Keratinocyte (primary cell): ENCODE measurements around the gene VWA5A. TPM values are rescaled to one million over a fixed set of nuclear protein-coding genes. Genes with fewer than 3 reads are reported as not detected.

ENCODE experiments used
- DNase-seq: peaks from one replicate; pipeline ENCODE4 v3.0.0-alpha.2; 2011; ENCODE audit warnings: low read depth, missing footprints, low spot score
- FAIRE-seq: peaks from 2 replicates; lab custom pipeline; 2011; peaks lifted over from hg19 to GRCh38; lab: Jason Lieb, UNC
- H2AFZ ChIP-seq: 2 replicates; pipeline ENCODE4 v1.6.0; 2012; ENCODE audit warnings: low read length, control low read depth, inconsistent platforms; ENCODE audit not compliant: control insufficient read depth
- H3K27ac ChIP-seq: 2 replicates; pipeline ENCODE4 v1.5.1; 2011; ENCODE audit warnings: low read length; ENCODE audit not compliant: control insufficient read depth, insufficient read depth
- H3K27me3 ChIP-seq: 3 replicates; pipeline ENCODE4 v1.6.0; 2011; ENCODE audit warnings: low read length; ENCODE audit not compliant: control insufficient read depth, insufficient read depth; ENCODE audit errors: extremely low read depth
- H3K36me3 ChIP-seq, 2 experiments: 2 replicates in 1 of 2; 3 replicates in 1 of 2; pipeline ENCODE4 v1.5.1; 2011; ENCODE audit warnings: low read length in 2 of 2, mild to moderate bottlenecking in 1 of 2; ENCODE audit not compliant: control insufficient read depth in 2 of 2, insufficient read depth in 2 of 2; ENCODE audit errors: extremely low read depth in 1 of 2
- H3K4me1 ChIP-seq: 3 replicates; pipeline ENCODE4 v1.5.1; 2011; ENCODE audit warnings: low read length; ENCODE audit not compliant: control insufficient read depth, insufficient read depth; ENCODE audit errors: extremely low read depth
- H3K4me2 ChIP-seq: 3 replicates; pipeline ENCODE4 v1.6.0; 2011; ENCODE audit warnings: low read depth, low read length; ENCODE audit not compliant: control insufficient read depth, insufficient read depth; ENCODE audit errors: extremely low read depth
- H3K4me3 ChIP-seq, 3 experiments: fragments of 200-600 bp in 1 of 3; sonication (generic) in 1 of 3; 2 replicates in 2 of 3; 3 replicates in 1 of 3; pipeline ENCODE4 v1.5.1; 2011 to 2016; ENCODE audit warnings: low read length in 3 of 3, mild to moderate bottlenecking in 3 of 3, control low read depth in 2 of 3, inconsistent platforms in 1 of 3, low read depth in 1 of 3, mixed read lengths in 1 of 3, mixed run types in 1 of 3, moderate library complexity in 1 of 3; ENCODE audit not compliant: control insufficient read depth in 2 of 3, insufficient read depth in 2 of 3; ENCODE audit errors: extremely low read depth in 1 of 3
- H3K79me2 ChIP-seq: 2 replicates; pipeline ENCODE4 v1.6.0; 2012; ENCODE audit warnings: low read length; ENCODE audit not compliant: control insufficient read depth, insufficient read depth
- H3K9ac ChIP-seq: 3 replicates; pipeline ENCODE4 v1.6.0; 2011; ENCODE audit warnings: low read length; ENCODE audit not compliant: control insufficient read depth, insufficient read depth; ENCODE audit errors: extremely low read depth
- H3K9me1 ChIP-seq: 3 replicates; pipeline ENCODE4 v1.6.0; 2011; ENCODE audit warnings: low read length; ENCODE audit not compliant: control insufficient read depth, insufficient read depth; ENCODE audit errors: extremely low read depth
- H3K9me3 ChIP-seq: 2 replicates; pipeline ENCODE4 v1.5.1; 2012; ENCODE audit warnings: low read depth, low read length; ENCODE audit not compliant: control insufficient read depth
- H4K20me1 ChIP-seq: 3 replicates; pipeline ENCODE4 v1.6.0; 2011; ENCODE audit warnings: low read length; ENCODE audit not compliant: control insufficient read depth, insufficient read depth; ENCODE audit errors: extremely low read depth
- CTCF ChIP-seq, 3 experiments: IDR thresholded peaks in 1 of 3; conservative IDR thresholded peaks in 1 of 3; optimal IDR thresholded peaks in 1 of 3; 2 replicates in 2 of 3; 3 replicates in 1 of 3; pipeline versions ENCODE3 to v1.5.1; 2011; ENCODE audit warnings: low read length in 3 of 3, mild to moderate bottlenecking in 3 of 3, moderate library complexity in 2 of 3, control low read depth in 1 of 3, inconsistent platforms in 1 of 3; ENCODE audit not compliant: insufficient read depth in 2 of 3; ENCODE audit errors: extremely low read depth in 1 of 3
- EZH2 ChIP-seq: IDR thresholded peaks from one replicate; pipeline ENCODE4 v1.6.1; 2012; ENCODE audit warnings: inconsistent platforms, mild to moderate bottlenecking, low read length, moderate library complexity
- dilution Hi-C: fragments of 300-500 bp; cut with MboI; formaldehyde crosslinking; loops from one replicate; pipeline ENCODE4 v1.7.0; 2020; ENCODE audit warnings: low sequenced_read_pairs; ENCODE audit not compliant: extremely low pct_ligation_motif_present
- polyA plus RNA-seq, 5 experiments: library from polyadenylated mRNA; depleted of rRNA in 3 of 5; stranded (reverse) in 3 of 5; stranded (forward) in 1 of 5; unstranded in 1 of 5; fragments of >200 nt; gene quantifications; 1 replicate in 1 of 5; 2 replicates in 3 of 5; 3 replicates in 1 of 5; pipeline versions ENCODE4 v1.2.1 to v1.2.3, GENCODE V29; 2011 to 2012; ENCODE audit warnings: missing spikeins in 2 of 5, low read depth in 1 of 5, low replicate concordance in 1 of 5

VWA5A gene
- polyA plus RNA-seq, 1 donor (not counting 4 experiments of a cell fraction or from before 2014, with no cell fraction given): 36.4 TPM

GRCh38 chr11:124143034-124143433 lies 27.8 kb downstream of the VWA5A start:
- Histone ChIP-seq H2AFZ (no peak overlapping the region), H3K36me3 (peaks cover 0 to 3% of the 10 kb centered on the region in 2 experiments), H4K20me1 (no peaks in the 10 kb centered on the region), H3K9me3 (no peaks in the 10 kb centered on the region), H3K4me1 (no peaks in the 10 kb centered on the region), H3K9ac (no peak overlapping the region), H3K27ac (no peak overlapping the region), H3K4me3 (no peak overlapping the region), H3K9me1 (no peaks in the 10 kb centered on the region), H3K79me2 (no peaks in the 10 kb centered on the region), H3K27me3 (no peaks in the 10 kb centered on the region), H3K4me2 (no peak overlapping the region)
- TF ChIP-seq EZH2 (no peak), CTCF (optimal IDR thresholded peaks at IDR 0.05 in 1 of 3, IDR thresholded peaks at IDR 0.05 in 1 of 3, conservative IDR thresholded peaks at IDR 0.05 in 1 of 3; ENCODE audit: extremely low read depth in 1 of 3, insufficient read depth in 2 of 3, low read length in 3 of 3) (no peak)
- dilution Hi-C loops: no loop called here
- no peak for DNase-seq
- FAIRE-seq: no peak

GRCh38 chr11:124147951-124148350 lies 32.7 kb downstream of the VWA5A start:
- peaks cover 0 to 3% of the 10 kb centered on the region in 2 experiments for H3K36me3 ChIP-seq
- no peak overlapping the region for H3K4me3 ChIP-seq
- H3K9ac ChIP-seq: no peak overlapping the region
- no peak overlapping the region for H3K4me2 ChIP-seq
- H3K9me1 ChIP-seq: no peaks in the 10 kb centered on the region
- no peaks in the 10 kb centered on the region for H3K27me3 ChIP-seq
- H3K4me1 ChIP-seq: no peaks in the 10 kb centered on the region
- TF ChIP-seq EZH2 (no peak), CTCF (optimal IDR thresholded peaks at IDR 0.05 in 1 of 3, IDR thresholded peaks at IDR 0.05 in 1 of 3, conservative IDR thresholded peaks at IDR 0.05 in 1 of 3; ENCODE audit: extremely low read depth in 1 of 3, insufficient read depth in 2 of 3, low read length in 3 of 3) (no peak)
- H3K27ac ChIP-seq: no peak overlapping the region
- H3K79me2 ChIP-seq: no peaks in the 10 kb centered on the region
- no peak for FAIRE-seq
- dilution Hi-C loops: no loop called here
- DNase-seq: no peak
- no peak overlapping the region for H2AFZ ChIP-seq
- no peaks in the 10 kb centered on the region for H4K20me1 ChIP-seq
- no peaks in the 10 kb centered on the region for H3K9me3 ChIP-seq
